HUES6 (cell line): ENCODE results near the gene NFU1.
"Not testable (repeated sequence)": the region's sequence is repeated elsewhere in the genome, so short reads cannot be mapped to it uniquely, and the experiment has no call there.

ENCODE experiments used
- H3K27ac ChIP-seq: 2 replicates; pipeline ENCODE4 v1.7.0; 2013; ENCODE audit warnings: low read depth, mild to moderate bottlenecking, low read length, inconsistent platforms
- H3K27me3 ChIP-seq: 2 replicates; pipeline ENCODE4 v1.6.1; 2013; ENCODE audit warnings: low read length; ENCODE audit not compliant: control insufficient read depth, insufficient read depth
- H3K36me3 ChIP-seq: 2 replicates; pipeline ENCODE4 v1.6.1; 2013; ENCODE audit warnings: low read length; ENCODE audit not compliant: control insufficient read depth, insufficient read depth
- H3K4me1 ChIP-seq: 2 replicates; pipeline ENCODE4 v1.6.1; 2013; ENCODE audit warnings: low read length; ENCODE audit not compliant: control insufficient read depth, insufficient read depth
- H3K4me3 ChIP-seq: 2 replicates; pipeline ENCODE4 v1.5.1; 2013; ENCODE audit warnings: low read depth, low read length
- H3K9ac ChIP-seq: one replicate; pipeline ENCODE4 v1.6.1; 2013; ENCODE audit warnings: mild to moderate bottlenecking, low read length
- H3K9me3 ChIP-seq: 2 replicates; pipeline ENCODE4 v1.6.1; 2013; ENCODE audit warnings: low read depth, low read length; ENCODE audit not compliant: control insufficient read depth, insufficient read depth

Gene NFU1

DNA sequence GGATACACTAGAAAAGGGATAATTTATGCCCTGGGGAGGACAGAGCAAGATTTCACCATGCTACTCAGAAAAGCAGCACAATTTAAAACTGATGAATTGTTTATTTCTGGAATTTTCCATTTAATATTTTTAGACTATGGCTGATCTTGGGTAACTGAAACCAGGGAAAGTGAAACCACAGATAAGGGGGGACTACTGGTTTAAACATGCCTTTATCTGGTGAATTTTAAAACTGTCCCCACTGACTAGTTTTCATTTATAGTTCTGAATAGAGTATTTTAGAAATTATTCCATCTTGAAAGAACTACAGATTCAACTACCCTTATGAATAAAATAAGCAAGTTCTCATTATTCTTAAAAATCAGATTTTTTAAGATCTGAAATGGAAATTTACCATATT, 15.0 kb downstream of the NFU1 start:
- Histone ChIP-seq H3K36me3 (peaks cover 34% of the 10 kb centered on the region), H3K4me3 (no peak overlapping the region), H3K4me1 (no peaks in the 10 kb centered on the region), H3K27ac (no peak overlapping the region), H3K27me3 (no peaks in the 10 kb centered on the region), H3K9me3 (no peaks in the 10 kb centered on the region), H3K9ac (no peak overlapping the region)

GRCh38 chr2:69419111-69419510, 18.1 kb downstream of the NFU1 start:
- not testable (repeated sequence) for H3K27ac ChIP-seq, H3K4me3 ChIP-seq
- peaks cover 42% of the 10 kb centered on the region for H3K36me3 ChIP-seq

DNA sequence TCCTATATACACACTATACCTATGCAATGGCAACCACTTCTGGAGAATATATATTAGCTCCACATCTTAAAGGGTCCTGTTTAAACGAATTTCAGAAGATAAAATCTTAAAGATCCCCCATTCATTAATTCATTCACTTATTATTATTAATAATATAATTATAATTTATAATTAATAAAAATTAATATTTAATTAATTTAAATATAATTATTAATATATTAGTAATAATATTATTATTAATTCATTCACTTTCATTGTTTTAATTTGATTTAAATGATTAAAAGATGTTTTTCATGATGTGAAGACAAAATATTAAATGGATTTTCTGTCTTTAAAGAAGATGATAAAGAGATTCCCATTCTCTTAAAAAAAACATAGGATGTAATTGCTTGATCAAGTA, 21.1 kb downstream of the NFU1 start:
- Histone ChIP-seq H3K4me1 (no peaks in the 10 kb centered on the region), H3K27ac (no peak overlapping the region), H3K9ac (no peak overlapping the region), H3K36me3 (peaks cover 40% of the 10 kb centered on the region), H3K4me3 (no peak overlapping the region), H3K27me3 (no peaks in the 10 kb centered on the region), H3K9me3 (no peaks in the 10 kb centered on the region)

More at GRCh38 chr2:69419111-69419510, 18.1 kb downstream of the NFU1 start:
- H3K4me1 ChIP-seq, H3K27me3 ChIP-seq, H3K9me3 ChIP-seq, H3K9ac ChIP-seq: not testable (repeated sequence)

DNA sequence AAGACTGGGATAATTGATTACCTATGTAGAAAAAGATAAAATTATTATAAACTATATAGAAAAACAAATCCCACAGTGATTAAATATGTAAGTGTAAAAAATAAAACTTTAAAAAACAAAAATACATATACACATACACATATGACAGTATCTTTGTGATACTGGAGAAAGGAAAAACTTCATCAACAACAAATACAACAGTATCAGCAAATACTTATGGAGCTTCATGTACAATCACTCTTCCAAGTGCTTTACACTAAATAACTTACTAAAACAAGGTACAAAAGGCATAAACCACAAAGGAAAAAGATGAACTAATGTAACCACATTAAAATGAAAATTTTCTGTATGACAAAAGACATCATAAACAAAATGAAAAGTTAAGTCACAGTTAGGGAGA, 26.1 kb downstream of the NFU1 start:
- H3K36me3 ChIP-seq: peaks cover 46% of the 10 kb centered on the region
- no peaks in the 10 kb centered on the region for H3K27me3 ChIP-seq
- no peaks in the 10 kb centered on the region for H3K4me1 ChIP-seq
- no peak overlapping the region for H3K27ac ChIP-seq
- H3K4me3 ChIP-seq: no peak overlapping the region
- H3K9ac ChIP-seq: no peak overlapping the region
- H3K9me3 ChIP-seq: no peaks in the 10 kb centered on the region

- H3K36me3 ChIP-seq: peaks cover 57% of the 10 kb centered on the region
- no peaks in the 10 kb centered on the region for H3K27me3 ChIP-seq
- no peaks in the 10 kb centered on the region for H3K4me1 ChIP-seq
- no peak overlapping the region for H3K4me3 ChIP-seq
- H3K9me3 ChIP-seq: no peaks in the 10 kb centered on the region
- no peak overlapping the region for H3K27ac ChIP-seq
- H3K9ac ChIP-seq: no peak overlapping the region
Measured at GRCh38 chr2:69405306-69405705, 31.9 kb downstream of the NFU1 start.

DNA sequence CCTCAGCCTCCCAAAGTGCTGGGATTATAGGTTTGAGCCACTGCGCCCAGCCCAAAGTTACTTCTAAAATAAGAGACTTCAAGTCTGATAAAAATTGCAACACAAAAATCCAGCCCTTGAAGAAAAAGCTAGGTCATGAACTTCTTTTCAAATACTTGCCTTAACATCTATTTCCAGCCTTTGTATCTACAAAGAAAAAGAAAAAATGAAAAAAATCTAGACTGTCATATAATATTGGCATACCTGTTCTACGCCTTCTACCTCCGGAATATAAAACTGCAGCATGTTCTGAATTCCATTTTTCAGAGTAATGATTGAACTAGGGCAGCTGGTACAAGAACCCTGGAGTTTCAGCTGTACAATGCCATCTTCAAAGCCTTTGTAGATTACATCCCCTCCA, 37.1 kb downstream of the NFU1 start:
- Histone ChIP-seq H3K36me3 (peaks cover 56% of the 10 kb centered on the region), H3K9me3 (no peaks in the 10 kb centered on the region), H3K4me3 (no peak overlapping the region), H3K27ac (no peak overlapping the region), H3K9ac (no peak overlapping the region), H3K4me1 (no peaks in the 10 kb centered on the region), H3K27me3 (no peaks in the 10 kb centered on the region)

DNA sequence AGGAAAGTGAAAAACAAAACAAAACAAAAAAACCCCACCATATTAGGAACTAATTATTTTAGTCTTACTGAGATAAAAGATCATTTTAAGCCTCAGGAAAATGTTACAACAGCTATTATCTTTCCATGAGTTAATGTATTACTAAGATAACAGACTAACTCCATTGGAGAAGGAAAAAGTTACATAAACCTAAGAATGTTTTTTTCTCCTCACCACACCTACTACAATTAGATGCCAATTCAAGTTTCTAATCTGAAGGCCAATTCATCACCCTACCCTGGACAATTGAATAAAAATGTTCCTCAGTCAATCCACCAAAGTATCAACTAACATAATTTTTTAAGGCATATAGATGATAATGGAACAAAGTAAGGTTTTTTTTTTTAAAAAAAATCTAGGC, 40.0 kb downstream of the NFU1 start:
- H3K4me3 ChIP-seq: no peak overlapping the region
- H3K36me3 ChIP-seq: peaks cover 39% of the 10 kb centered on the region
- H3K9ac ChIP-seq: no peak overlapping the region
- no peaks in the 10 kb centered on the region for H3K27me3 ChIP-seq
- no peaks in the 10 kb centered on the region for H3K4me1 ChIP-seq
- no peaks in the 10 kb centered on the region for H3K9me3 ChIP-seq
- H3K27ac ChIP-seq: no peak overlapping the region

DNA sequence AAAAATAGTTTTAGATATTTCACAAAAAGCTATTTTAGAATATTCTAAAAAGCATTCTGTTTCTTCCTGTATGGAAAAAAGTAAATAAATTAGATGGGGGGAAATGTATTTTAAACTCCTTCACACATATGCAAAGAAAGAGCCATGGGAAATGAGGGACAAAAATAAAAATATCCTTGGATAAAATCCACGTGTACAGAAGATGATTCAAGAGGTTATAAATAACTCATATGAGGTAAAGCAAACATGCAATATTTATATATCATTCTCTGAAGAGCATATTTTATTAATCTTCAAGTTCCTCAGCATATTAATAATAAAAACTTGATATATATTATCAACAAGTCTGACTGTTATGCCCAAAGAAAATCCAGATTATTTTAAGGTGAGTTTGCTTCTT, 41.4 kb downstream of the NFU1 start:
- H3K36me3 ChIP-seq: peaks cover 31% of the 10 kb centered on the region

DNA sequence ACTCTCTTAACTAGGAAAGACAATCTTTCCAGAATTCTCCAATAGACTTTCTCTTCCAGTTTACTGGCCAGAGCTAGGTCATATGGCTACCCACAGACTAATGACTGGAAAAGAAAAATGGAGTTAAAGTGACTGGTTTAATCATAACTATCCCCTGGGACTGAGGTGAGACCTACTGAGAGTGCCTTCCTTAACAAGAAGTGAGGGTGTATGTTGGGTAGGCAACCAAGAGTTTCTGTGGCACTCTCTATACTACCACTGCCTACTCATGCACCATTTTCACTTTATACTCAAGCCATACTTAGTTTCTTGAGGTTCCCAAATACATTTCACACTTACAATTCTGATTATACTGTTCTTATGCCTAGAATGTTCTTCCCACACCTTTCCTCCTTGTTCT, 43.3 kb downstream of the NFU1 start:
- Histone ChIP-seq H3K27ac (no peak overlapping the region), H3K9ac (no peak overlapping the region), H3K4me1 (no peaks in the 10 kb centered on the region), H3K27me3 (no peaks in the 10 kb centered on the region), H3K9me3 (no peaks in the 10 kb centered on the region), H3K36me3 (peaks cover 20% of the 10 kb centered on the region), H3K4me3 (no peak overlapping the region)

More for the DNA sequence above, 41.4 kb downstream of the NFU1 start:
- no peaks in the 10 kb centered on the region for H3K4me1 ChIP-seq
- H3K4me3 ChIP-seq: no peak overlapping the region
- H3K9me3 ChIP-seq: no peaks in the 10 kb centered on the region
- H3K9ac ChIP-seq: no peak overlapping the region
- H3K27me3 ChIP-seq: no peaks in the 10 kb centered on the region
- H3K27ac ChIP-seq: no peak overlapping the region

GRCh38 chr2:69390471-69390870, 46.8 kb downstream of the NFU1 start:
- Histone ChIP-seq H3K27me3 (no peaks in the 10 kb centered on the region), H3K4me1 (peaks cover 11% of the 10 kb centered on the region), H3K9me3 (no peaks in the 10 kb centered on the region), H3K9ac (no peak overlapping the region), H3K27ac (no peak overlapping the region), H3K4me3 (no peak overlapping the region), H3K36me3 (peaks cover 6% of the 10 kb centered on the region; the same call in 1 of the 2 replicates)

DNA sequence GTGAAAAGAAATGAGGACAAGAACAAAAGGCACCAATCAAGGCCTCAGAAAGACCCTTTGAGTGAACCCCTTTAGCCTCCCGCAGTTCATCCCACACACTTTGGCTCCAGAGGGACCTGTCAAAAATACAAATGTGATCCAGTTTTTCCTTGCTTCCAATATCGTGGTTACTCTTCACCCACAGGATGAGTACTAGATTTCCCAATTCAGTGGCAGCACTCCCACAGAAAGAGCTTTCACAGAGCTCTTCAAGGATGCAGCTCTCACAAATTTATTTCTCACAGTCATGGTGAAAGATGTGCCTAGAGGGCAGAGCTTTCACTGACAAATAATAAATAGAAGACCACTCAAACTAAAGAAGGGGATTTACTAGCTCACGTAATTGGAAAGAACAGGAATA, 47.2 kb downstream of the NFU1 start:
- no peak overlapping the region for H3K9ac ChIP-seq
- H3K4me1 ChIP-seq: peaks cover 12% of the 10 kb centered on the region
- H3K27me3 ChIP-seq: no peaks in the 10 kb centered on the region
- peaks cover 6% of the 10 kb centered on the region; the same call in 1 of the 2 replicates for H3K36me3 ChIP-seq
- H3K4me3 ChIP-seq: no peak overlapping the region
- H3K9me3 ChIP-seq: no peaks in the 10 kb centered on the region
- no peak overlapping the region for H3K27ac ChIP-seq

DNA sequence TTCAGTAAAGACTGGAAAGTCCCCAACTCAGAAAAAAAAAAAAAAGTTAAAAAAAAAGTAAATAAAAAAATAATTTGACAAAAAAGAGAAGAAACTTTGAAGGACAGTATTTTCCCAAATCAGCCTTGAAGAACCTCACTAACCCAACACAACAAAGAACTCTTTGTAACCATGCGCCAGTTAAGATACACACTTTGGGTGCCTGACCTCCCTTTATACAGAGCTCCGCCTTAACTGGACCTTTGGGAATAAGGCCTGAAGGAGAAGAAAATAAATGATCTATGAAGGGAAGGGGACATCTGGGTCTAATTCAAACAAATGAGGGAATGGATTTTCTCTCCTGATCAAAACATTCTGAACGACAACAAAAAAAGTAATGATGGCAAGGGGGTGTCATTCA, 48.0 kb downstream of the NFU1 start:
- H3K4me1 ChIP-seq: peaks cover 12% of the 10 kb centered on the region
- H3K4me3 ChIP-seq: no peak overlapping the region
- H3K27me3 ChIP-seq: no peaks in the 10 kb centered on the region
- peaks cover 6% of the 10 kb centered on the region; the same call in 1 of the 2 replicates for H3K36me3 ChIP-seq
- no peaks in the 10 kb centered on the region for H3K9me3 ChIP-seq
- H3K27ac ChIP-seq: no peak overlapping the region
- no peak overlapping the region for H3K9ac ChIP-seq
